Calu3 (cell line): Measurements from ENCODE around the gene GTF2H4. TPM values are rescaled to one million over a fixed set of nuclear protein-coding genes. Genes with fewer than 3 reads are reported as not detected.

Experiments used
- BruUV-seq: library from RNA; stranded (reverse); fragments of 400-500 nt; replicated peaks from 2 replicates; lab custom pipeline; 2021; lab: Mats Ljungman, UMichigan
- CTCF ChIA-PET: fragments of 300-600 bp; sonication (Branson Sonifier 250); formaldehyde crosslinking; loops from one replicate; lab custom pipeline; 2022; ENCODE audit warnings: antibody characterized with exemption; lab: Charles Lee
- DNase-seq: peaks from one replicate; pipeline ENCODE4 v3.0.0; 2022
- H3K27ac Mint-ChIP-seq: one replicate; pipeline ENCODE4 v1.8.0; 2022; ENCODE audit warnings: mixed read lengths; ENCODE audit not compliant: unreplicated experiment
- H3K27me3 Mint-ChIP-seq: one replicate; pipeline ENCODE4 v1.8.0; 2022; ENCODE audit warnings: mixed read lengths; ENCODE audit not compliant: unreplicated experiment
- H3K36me3 Mint-ChIP-seq: one replicate; pipeline ENCODE4 v1.8.0; 2022; ENCODE audit warnings: mild to moderate bottlenecking, moderate library complexity, mixed read lengths; ENCODE audit not compliant: insufficient read depth, unreplicated experiment
- H3K4me1 Mint-ChIP-seq: one replicate; pipeline ENCODE4 v1.8.0; 2022; ENCODE audit warnings: mild to moderate bottlenecking, low read depth, mixed read lengths; ENCODE audit not compliant: unreplicated experiment
- H3K4me3 Mint-ChIP-seq: one replicate; pipeline ENCODE4 v1.8.0; 2022; ENCODE audit warnings: mild to moderate bottlenecking, low read depth, moderate library complexity, mixed read lengths; ENCODE audit not compliant: unreplicated experiment
- H3K9me3 Mint-ChIP-seq: one replicate; pipeline ENCODE4 v1.8.0; 2022; ENCODE audit warnings: low read depth, mixed read lengths; ENCODE audit not compliant: unreplicated experiment
- intact Hi-C: fragments of 100-400 bp; cut with micrococcal nuclease; formaldehyde crosslinking; loops from one replicate; pipeline ENCODE4 v1.10.0; 2022; ENCODE audit not compliant: unreplicated experiment
- total RNA-seq: library from RNA; stranded (reverse); gene quantifications from 2 replicates; pipeline ENCODE4 v1.2.3, GENCODE V29; 2022
- TF ChIP-seq, protein P1 (sequence below): fragments of 200-600 bp; IDR thresholded peaks from one replicate; pipeline ENCODE4 v1.8.0; 2022; ENCODE audit warnings: antibody characterized with exemption; ENCODE audit not compliant: unreplicated experiment

GTF2H4 gene
- total RNA-seq, 1 experiment from 2014 or later = 80.0 TPM

DNA sequence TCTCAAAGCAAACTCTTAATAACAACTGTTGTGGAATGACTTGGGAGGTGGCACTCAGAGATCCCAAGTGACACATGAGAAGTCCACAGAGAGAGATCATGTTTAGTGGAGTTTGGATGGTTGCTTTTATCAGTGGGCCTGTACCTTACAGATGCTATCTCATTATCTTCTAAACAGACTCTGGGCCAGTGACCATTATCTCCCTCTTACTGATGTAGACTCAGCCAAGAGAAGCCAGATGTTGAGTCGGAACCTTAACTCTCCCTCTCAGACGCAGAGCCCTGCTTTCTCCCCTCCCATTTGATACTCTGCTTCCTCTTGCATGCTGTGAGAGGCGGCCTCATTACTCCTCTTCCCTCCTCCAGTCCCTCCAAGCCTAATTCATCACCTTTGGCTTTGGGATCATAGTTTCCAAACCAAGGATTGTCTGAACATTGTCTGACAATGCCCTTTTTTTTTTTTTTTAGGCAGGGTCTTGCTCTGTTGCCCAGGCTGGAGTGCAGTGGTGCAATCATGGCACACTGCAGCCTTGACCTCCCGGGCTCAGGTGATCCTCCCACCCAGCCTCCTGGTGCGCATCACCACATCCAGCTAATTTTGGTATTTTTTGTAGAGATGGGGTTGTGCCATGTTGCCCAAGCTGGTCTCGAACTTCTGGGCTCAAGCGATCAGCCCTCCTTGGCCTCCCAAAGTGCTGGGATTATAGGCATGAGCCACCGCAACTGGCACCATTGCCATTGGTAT, 28.2 kb upstream of the GTF2H4 start:
- CTCF ChIA-PET = interaction anchor here (1.3 kb wide), 1 partner anchor 191 kb away, joined by 4 read pairs; no protein-coding TSS in a partner anchor
- Mint-ChIP-seq H3K36me3 (peaks cover 43% of the 10 kb centered on the region), H3K9me3 (no peaks in the 10 kb centered on the region), H3K27me3 (peaks cover 16% of the 10 kb centered on the region), H3K4me1 (peaks cover 70% of the 10 kb centered on the region), H3K27ac (no peak overlapping the region), H3K4me3 (no peak overlapping the region)
- intact Hi-C loops = loop anchor here (10.0 kb wide), 1 partner anchor 205 kb away; the partner anchor contains the start of gene DHX16
- no peak for DNase-seq
- no TSS peak for BruUV-seq
- TF ChIP-seq, protein P1, sequence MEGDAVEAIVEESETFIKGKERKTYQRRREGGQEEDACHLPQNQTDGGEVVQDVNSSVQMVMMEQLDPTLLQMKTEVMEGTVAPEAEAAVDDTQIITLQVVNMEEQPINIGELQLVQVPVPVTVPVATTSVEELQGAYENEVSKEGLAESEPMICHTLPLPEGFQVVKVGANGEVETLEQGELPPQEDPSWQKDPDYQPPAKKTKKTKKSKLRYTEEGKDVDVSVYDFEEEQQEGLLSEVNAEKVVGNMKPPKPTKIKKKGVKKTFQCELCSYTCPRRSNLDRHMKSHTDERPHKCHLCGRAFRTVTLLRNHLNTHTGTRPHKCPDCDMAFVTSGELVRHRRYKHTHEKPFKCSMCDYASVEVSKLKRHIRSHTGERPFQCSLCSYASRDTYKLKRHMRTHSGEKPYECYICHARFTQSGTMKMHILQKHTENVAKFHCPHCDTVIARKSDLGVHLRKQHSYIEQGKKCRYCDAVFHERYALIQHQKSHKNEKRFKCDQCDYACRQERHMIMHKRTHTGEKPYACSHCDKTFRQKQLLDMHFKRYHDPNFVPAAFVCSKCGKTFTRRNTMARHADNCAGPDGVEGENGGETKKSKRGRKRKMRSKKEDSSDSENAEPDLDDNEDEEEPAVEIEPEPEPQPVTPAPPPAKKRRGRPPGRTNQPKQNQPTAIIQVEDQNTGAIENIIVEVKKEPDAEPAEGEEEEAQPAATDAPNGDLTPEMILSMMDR = no peak

DNA sequence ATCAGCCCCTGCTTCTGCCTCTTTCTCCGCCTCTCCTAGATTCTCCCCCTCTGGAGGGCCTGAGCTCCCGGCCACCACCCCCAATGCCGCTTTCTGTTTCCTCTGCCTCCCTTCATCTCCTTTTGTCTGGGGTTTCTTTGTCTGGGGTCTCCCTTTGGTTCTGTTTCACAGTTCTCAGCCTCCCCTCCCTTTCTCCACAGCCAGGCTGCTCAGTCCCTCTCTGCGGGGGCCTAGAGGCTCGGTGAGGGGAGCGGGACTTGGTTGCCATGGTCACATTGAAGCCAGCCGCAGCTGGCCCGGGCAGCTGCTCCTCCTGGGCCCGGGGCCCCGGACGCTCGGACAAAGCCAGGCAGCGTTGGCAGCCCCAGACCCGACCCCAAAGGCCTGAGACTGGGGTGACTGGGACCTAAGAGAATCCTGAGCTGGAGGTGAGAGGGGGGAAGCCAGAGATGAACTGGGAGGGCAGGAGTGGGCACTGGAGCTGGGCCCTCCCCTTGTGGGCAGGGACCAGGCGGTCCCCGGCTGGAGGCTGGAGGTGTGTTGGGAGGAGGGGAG, 27.2 kb upstream of the GTF2H4 start:
- no peaks in the 10 kb centered on the region for H3K9me3 Mint-ChIP-seq
- no peak overlapping the region for H3K4me3 Mint-ChIP-seq
- no peak for DNase-seq
- BruUV-seq = no TSS peak
- H3K27me3 Mint-ChIP-seq = peaks cover 16% of the 10 kb centered on the region
- intact Hi-C loops = loop anchor here (10.0 kb wide), 1 partner anchor 206 kb away; the partner anchor contains the start of gene DHX16
- no peak overlapping the region for H3K27ac Mint-ChIP-seq
- CTCF ChIA-PET = interaction anchor here (1.3 kb wide), 1 partner anchor 190 kb away, joined by 4 read pairs; no protein-coding TSS in a partner anchor
- peaks cover 68% of the 10 kb centered on the region for H3K4me1 Mint-ChIP-seq
- peaks cover 46% of the 10 kb centered on the region for H3K36me3 Mint-ChIP-seq
- TF ChIP-seq, protein P1 = no peak

DNA sequence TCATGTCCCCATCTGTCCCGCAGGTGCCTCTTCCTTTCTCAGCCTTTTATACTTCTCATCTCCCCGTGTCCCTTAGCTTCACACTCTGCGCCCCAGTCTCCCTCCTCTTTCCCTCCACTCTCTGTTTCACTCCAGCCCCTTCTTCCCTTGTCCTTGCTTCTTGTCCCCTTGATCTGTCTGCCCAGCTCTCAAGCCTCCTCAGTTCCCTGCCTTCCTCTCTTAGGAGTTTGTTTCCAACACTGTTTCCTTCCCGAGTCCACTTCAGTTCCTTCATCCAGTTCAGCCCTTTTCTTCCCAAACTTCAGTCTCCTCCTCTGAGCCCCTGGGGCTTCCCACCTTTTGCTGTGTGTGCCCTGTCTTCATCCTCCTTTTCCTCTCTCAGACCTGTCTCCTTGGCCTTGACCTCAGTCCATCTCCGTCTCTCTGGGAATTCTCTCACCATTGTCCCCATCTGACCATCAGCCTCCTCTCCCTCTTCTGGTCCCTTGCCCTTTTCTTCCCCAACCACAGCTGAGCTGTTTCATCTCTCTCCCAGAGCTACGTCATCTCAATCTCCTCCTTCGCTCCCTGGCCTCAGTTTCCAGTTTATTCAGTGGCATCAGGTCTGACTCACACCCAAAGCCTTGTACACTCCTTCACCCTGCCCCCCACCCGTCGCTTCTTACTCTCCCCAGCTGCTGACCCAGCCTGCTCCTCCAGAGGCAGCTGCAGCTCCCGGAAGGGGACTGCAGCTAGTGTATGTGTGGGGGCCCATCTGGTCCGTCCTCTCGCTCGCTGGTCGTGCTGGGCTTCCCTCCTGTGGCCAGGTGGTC, 26.4 kb upstream of the GTF2H4 start:
- CTCF ChIA-PET = interaction anchor here (0.6 to 6.3 kb wide), 10 partner anchors 33 to 1314 kb away, joined by 3 to 50 read pairs (median 12); partner anchors contain the start of gene VARS2
- H3K27ac Mint-ChIP-seq = peak overlapping the region; percentile 84
- H3K4me3 Mint-ChIP-seq = no peak overlapping the region
- peaks cover 16% of the 10 kb centered on the region for H3K27me3 Mint-ChIP-seq
- no TSS peak for BruUV-seq
- H3K36me3 Mint-ChIP-seq = peaks cover 49% of the 10 kb centered on the region
- TF ChIP-seq, protein P1 = no peak
- intact Hi-C loops = loop anchor here (10.0 kb wide), 1 partner anchor 207 kb away; the partner anchor contains the start of gene DHX16
- H3K9me3 Mint-ChIP-seq = no peaks in the 10 kb centered on the region
- H3K4me1 Mint-ChIP-seq = peaks cover 68% of the 10 kb centered on the region
- no peak for DNase-seq

DNA sequence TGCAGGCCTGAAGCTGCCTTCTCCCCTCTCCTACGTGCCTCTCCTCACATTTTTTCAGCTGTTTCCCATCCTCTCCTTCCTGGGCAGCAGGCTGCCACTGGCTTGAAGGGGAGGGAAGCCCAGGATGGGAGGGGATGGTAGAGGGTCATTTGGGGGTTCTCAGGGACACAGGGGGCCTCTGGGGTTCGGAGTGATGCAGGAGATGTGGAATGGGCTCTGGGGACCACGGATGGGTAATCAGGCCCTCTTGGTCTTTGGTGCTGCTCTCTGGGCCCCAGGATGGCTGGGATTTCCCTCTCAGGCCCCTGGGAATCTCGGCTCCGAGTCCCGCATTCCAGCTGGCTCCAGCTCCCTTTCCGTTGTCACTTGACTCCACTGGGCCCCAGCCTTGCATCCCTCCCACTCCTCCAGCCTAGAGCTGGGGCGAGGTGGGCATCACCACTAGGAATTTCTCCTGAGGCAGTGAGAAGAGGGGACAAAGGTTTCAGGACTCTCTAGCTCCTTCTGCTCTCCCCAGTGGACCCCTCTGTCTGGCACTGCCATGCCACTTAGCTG, 25.7 kb upstream of the GTF2H4 start:
- Mint-ChIP-seq H3K36me3 (peaks cover 52% of the 10 kb centered on the region), H3K4me1 (peaks cover 67% of the 10 kb centered on the region)
- intact Hi-C loops = loop anchor here (10.0 kb wide), 1 partner anchor 207 kb away; the partner anchor contains the start of gene DHX16

More for the DNA sequence above, 25.7 kb upstream of the GTF2H4 start:
- BruUV-seq = no TSS peak
- H3K9me3 Mint-ChIP-seq = no peaks in the 10 kb centered on the region
- CTCF ChIA-PET = interaction anchor here (0.6 to 6.3 kb wide), 24 partner anchors 19 to 1313 kb away, joined by 3 to 50 read pairs (median 6); partner anchors contain the start of genes DHX16, GTF2H4, PBX2 and PSORS1C1
- TF ChIP-seq, protein P1 = no peak
- peak overlapping the region; percentile 89 for H3K4me3 Mint-ChIP-seq
- H3K27me3 Mint-ChIP-seq = peaks cover 16% of the 10 kb centered on the region
- peak overlapping the region; percentile 84 for H3K27ac Mint-ChIP-seq
- no peak for DNase-seq
